Uterus (tissue), 4 donors: ENCODE measurements around the gene PTPRG. TPM values are rescaled to one million over a fixed set of nuclear protein-coding genes. Genes with fewer than 3 reads are reported as not detected.

Source experiments
- DNase-seq, 2 donors: peaks; one replicate each; pipeline ENCODE4 v3.0.0-alpha.2; 2019 to 2020
- H3K27ac ChIP-seq, 2 donors: fragments of 200-600 bp; sonication (generic); 1 replicate in 1 of 2; 2 replicates in 1 of 2; pipeline ENCODE4 v1.5.1; 2016 to 2018
- H3K27me3 ChIP-seq, 2 donors: fragments of 200-600 bp; sonication (generic); one replicate each; pipeline ENCODE4 v1.5.1; 2018 to 2019; ENCODE audit warnings: control low read depth in 1 of 2
- H3K36me3 ChIP-seq, 2 donors: fragments of 200-600 bp; sonication (generic); one replicate each; pipeline ENCODE4 v1.5.1; 2019; ENCODE audit warnings: control low read depth in 1 of 2
- H3K4me1 ChIP-seq, 2 donors: fragments of 200-600 bp; sonication (generic); one replicate each; pipeline ENCODE4 v1.5.1; 2018 to 2019; ENCODE audit warnings: control low read depth in 1 of 2
- H3K4me3 ChIP-seq, 2 donors: fragments of 200-600 bp; sonication (generic); 1 replicate in 1 of 2; 2 replicates in 1 of 2; pipeline ENCODE4 v1.5.1; 2018 to 2019; ENCODE audit warnings: mild to moderate bottlenecking in 1 of 2
- H3K9me3 ChIP-seq, 2 donors: fragments of 200-600 bp; sonication (generic); one replicate each; pipeline ENCODE4 v1.5.1; 2019; ENCODE audit warnings: control low read depth in 1 of 2
- CTCF ChIP-seq, 4 experiments: fragments of 200-600 bp in 2 of 4; fragments of 450-650 bp in 2 of 4; sonication (generic) in 2 of 4; IDR thresholded peaks; one replicate each; pipeline ENCODE4 v1.5.1; 2016 to 2019; ENCODE audit warnings: antibody characterized with exemption in 4 of 4, mild to moderate bottlenecking in 2 of 4, moderate library complexity in 1 of 4
- POLR2A ChIP-seq, 2 donors: fragments of 450-650 bp; IDR thresholded peaks; one replicate each; pipeline ENCODE4 v1.6.1; 2016; ENCODE audit warnings: antibody characterized with exemption in 2 of 2, mild to moderate bottlenecking in 1 of 2, moderate library complexity in 1 of 2
- intact Hi-C: fragments of 100-400 bp; cut with DNase I; formaldehyde crosslinking; loops from one replicate; pipeline ENCODE4 v1.15.1; 2023; ENCODE audit warnings: low total_unique reads
- total RNA-seq, 4 donors: library from RNA; depleted of rRNA in 3 of 4; stranded (reverse); fragments of >200 nt in 3 of 4; gene quantifications; one replicate each; pipeline versions ENCODE4 v1.1.0 to v1.2.4, GENCODE V29; 2014 to 2023
- donor health status: DM: yes; HTN: yes; CAD: no.

Gene PTPRG
- total RNA-seq, 4 donors from 2014 or later: 43.5 to 136 (median 62.6) TPM

DNA sequence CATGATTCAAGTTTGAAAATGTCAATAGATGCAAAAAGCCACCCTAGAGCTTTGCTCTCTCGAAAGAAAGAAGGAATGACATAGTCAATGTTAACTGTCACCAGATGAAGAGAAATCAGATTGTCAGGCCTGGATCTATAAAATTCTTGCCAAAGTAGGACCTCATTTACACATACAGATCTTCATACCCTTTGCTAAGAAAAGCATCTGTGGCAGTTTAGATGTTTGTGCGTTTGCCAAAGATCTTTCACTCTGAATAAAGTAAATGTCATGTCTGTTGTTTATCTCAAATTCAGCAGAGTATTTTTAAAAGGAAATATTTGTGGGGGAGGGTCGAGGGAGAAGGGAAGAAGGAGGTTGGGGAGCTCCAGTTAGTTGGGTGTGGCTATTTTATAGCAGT is 692.6 kb downstream of the PTPRG start:
- Histone ChIP-seq H3K27me3 (no peaks in the 10 kb centered on the region), H3K9me3 (no peaks in the 10 kb centered on the region), H3K27ac (no peak overlapping the region), H3K4me3 (no peak overlapping the region), H3K36me3 (no peaks in the 10 kb centered on the region), H3K4me1 (no peaks in the 10 kb centered on the region)
- no peak for DNase-seq
- intact Hi-C loops: no loop called here
- TF ChIP-seq CTCF (IDR thresholded peaks at IDR 0.05) (no peak), POLR2A (IDR thresholded peaks at IDR 0.05) (no peak)

DNA sequence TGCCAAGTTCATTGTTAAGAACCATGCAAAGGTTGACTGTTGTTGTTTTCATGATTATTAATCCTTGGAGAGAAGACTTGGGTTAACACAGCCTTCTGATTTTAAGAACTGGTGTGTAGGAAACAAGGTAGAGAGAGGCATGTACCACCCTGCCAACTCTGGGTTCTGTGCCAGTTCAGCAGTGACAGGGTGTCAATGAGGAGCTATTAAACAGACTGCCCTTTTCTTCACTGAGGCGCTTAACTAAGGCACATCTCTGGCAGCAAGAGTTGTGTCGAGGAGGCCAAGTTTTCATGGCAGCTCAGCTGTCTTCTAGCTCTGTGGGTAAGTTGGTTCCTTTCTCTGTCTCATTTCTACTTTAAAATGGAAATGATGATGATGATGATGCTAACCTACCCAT is 694.4 kb downstream of the PTPRG start:
- intact Hi-C loops: no loop called here
- Histone ChIP-seq H3K4me3 (no peak overlapping the region), H3K9me3 (no peaks in the 10 kb centered on the region), H3K27ac (no peak overlapping the region), H3K36me3 (no peaks in the 10 kb centered on the region), H3K4me1 (no peaks in the 10 kb centered on the region), H3K27me3 (no peaks in the 10 kb centered on the region)
- DNase-seq: no peak
- TF ChIP-seq CTCF (IDR thresholded peaks at IDR 0.05) (no peak), POLR2A (IDR thresholded peaks at IDR 0.05) (no peak)

GRCh38 chr3:62259924-62260323 is 698.6 kb downstream of the PTPRG start:
- no peak for DNase-seq
- H3K9me3 ChIP-seq: no peaks in the 10 kb centered on the region
- H3K4me1 ChIP-seq: no peaks in the 10 kb centered on the region
- no peak overlapping the region for H3K27ac ChIP-seq
- H3K4me3 ChIP-seq: no peak overlapping the region
- H3K36me3 ChIP-seq: no peaks in the 10 kb centered on the region
- intact Hi-C loops: no loop called here
- TF ChIP-seq POLR2A (IDR thresholded peaks at IDR 0.05): no peak
- no peak for TF ChIP-seq CTCF (IDR thresholded peaks at IDR 0.05)
- H3K27me3 ChIP-seq: no peaks in the 10 kb centered on the region

GRCh38 chr3:62260655-62261054 is 699.3 kb downstream of the PTPRG start:
- intact Hi-C loops: no loop called here
- Histone ChIP-seq H3K9me3 (no peaks in the 10 kb centered on the region), H3K27ac (no peak overlapping the region), H3K4me1 (no peaks in the 10 kb centered on the region), H3K27me3 (no peaks in the 10 kb centered on the region), H3K36me3 (no peaks in the 10 kb centered on the region), H3K4me3 (no peak overlapping the region)
- DNase-seq: no peak
- TF ChIP-seq CTCF (IDR thresholded peaks at IDR 0.05) (no peak), POLR2A (IDR thresholded peaks at IDR 0.05) (no peak)

- DNase-seq: no peak
- intact Hi-C loops: no loop called here
Measured at GRCh38 chr3:62261121-62261520, 699.8 kb downstream of the PTPRG start.

More at GRCh38 chr3:62261121-62261520, 699.8 kb downstream of the PTPRG start:
- TF ChIP-seq CTCF (IDR thresholded peaks at IDR 0.05) (no peak), POLR2A (IDR thresholded peaks at IDR 0.05) (no peak)
- Histone ChIP-seq H3K9me3 (no peaks in the 10 kb centered on the region), H3K4me1 (no peaks in the 10 kb centered on the region), H3K36me3 (no peaks in the 10 kb centered on the region), H3K27me3 (no peaks in the 10 kb centered on the region), H3K27ac (no peak overlapping the region), H3K4me3 (no peak overlapping the region)
